ENCODE data around the gene RALGAPA2.

RALGAPA2 gene

GRCh38 chr20:20529597-20529996 lies 182.8 kb downstream of the RALGAPA2 start:
- DNase-seq = peak; percentile 14

- no peak for DNase-seq
These were observed 183.6 kb downstream of the RALGAPA2 start for GRCh38 chr20:20528861-20529260.

GRCh38 chr20:20527661-20528060 lies 184.8 kb downstream of the RALGAPA2 start:
- DNase-seq = no peak

GRCh38 chr20:20525756-20526155 lies 186.7 kb downstream of the RALGAPA2 start:
- DNase-seq = no peak

GRCh38 chr20:20525214-20525613 lies 187.2 kb downstream of the RALGAPA2 start:
- no peak for DNase-seq

- no peak for DNase-seq
These were observed 187.7 kb downstream of the RALGAPA2 start for GRCh38 chr20:20524756-20525155.

GRCh38 chr20:20521736-20522135 lies 190.7 kb downstream of the RALGAPA2 start:
- no peak for DNase-seq

- DNase-seq = no peak
These were observed 191.7 kb downstream of the RALGAPA2 start for GRCh38 chr20:20520776-20521175.

GRCh38 chr20:20519269-20519668 lies 193.2 kb downstream of the RALGAPA2 start:
- DNase-seq = no peak

- DNase-seq = no peak
These were observed 194.2 kb downstream of the RALGAPA2 start for GRCh38 chr20:20518263-20518662.

GRCh38 chr20:20517296-20517695 lies 195.1 kb downstream of the RALGAPA2 start:
- no peak for DNase-seq

- DNase-seq = no peak
These were observed 198.7 kb downstream of the RALGAPA2 start for GRCh38 chr20:20513720-20514119.

- no peak for DNase-seq
These were observed 206.9 kb downstream of the RALGAPA2 start for GRCh38 chr20:20505554-20505953.

GRCh38 chr20:20503777-20504530 lies 208.5 kb downstream of the RALGAPA2 start:
- DNase-seq = no peak

- no peak for DNase-seq
These were observed 211.3 kb downstream of the RALGAPA2 start for GRCh38 chr20:20501128-20501527.

- no peak for DNase-seq
These were observed 212.1 kb downstream of the RALGAPA2 start for GRCh38 chr20:20500312-20500711.

GRCh38 chr20:20499439-20499838 lies 213.0 kb downstream of the RALGAPA2 start:
- no peak for DNase-seq

GRCh38 chr20:20498076-20498861 lies 214.2 kb downstream of the RALGAPA2 start:
- no peak for DNase-seq

- DNase-seq = no peak
These were observed 215.0 kb downstream of the RALGAPA2 start for GRCh38 chr20:20497242-20497978.

- no peak for DNase-seq
These were observed 216.5 kb downstream of the RALGAPA2 start for GRCh38 chr20:20495729-20496503.

GRCh38 chr20:20493701-20494100 lies 218.7 kb downstream of the RALGAPA2 start:
- DNase-seq = no peak

- DNase-seq = no peak
These were observed 219.7 kb downstream of the RALGAPA2 start for GRCh38 chr20:20492521-20493332.
